SK-N-SH treated with all-trans-retinoic acid at 6 μM for 48 hours (cell line): ENCODE measurements around the gene UCN3.

Experiments used
- ATAC-seq: fragments of 200-7000 bp; cut with Tn5 transposase; 3 replicates; pipeline ENCODE4 v1.9.1; 2020; ENCODE audit warnings: mild to moderate bottlenecking, moderate library complexity
- BACH2 ChIP-seq: fragments of 250-450 bp; sonication (Bioruptor Pico); IDR thresholded peaks from 2 replicates; pipeline ENCODE4 v1.9.0; 2021; ENCODE audit warnings: mild to moderate bottlenecking, borderline replicate concordance
- CREB5 ChIP-seq: fragments of 250-450 bp; sonication (Bioruptor Pico); IDR thresholded peaks from 2 replicates; pipeline ENCODE4 v1.5.1; 2020; ENCODE audit warnings: low read depth, mild to moderate bottlenecking, moderate library complexity
- CSRNP3 ChIP-seq: fragments of 250-450 bp; sonication (Bioruptor Pico); IDR thresholded peaks from 2 replicates; pipeline ENCODE4 v1.5.1; 2021; ENCODE audit warnings: mild to moderate bottlenecking, moderate library complexity
- ESRRG ChIP-seq: fragments of 250-450 bp; sonication (Bioruptor Pico); IDR thresholded peaks from 2 replicates; pipeline ENCODE4 v1.6.1; 2021; ENCODE audit warnings: mild to moderate bottlenecking
- GLIS3 ChIP-seq: fragments of 250-450 bp; sonication (Bioruptor Pico); IDR thresholded peaks from 2 replicates; pipeline ENCODE4 v1.5.0; 2020; ENCODE audit warnings: mild to moderate bottlenecking, moderate library complexity
- ISL1 ChIP-seq: fragments of 250-450 bp; sonication (Bioruptor Pico); IDR thresholded peaks from 2 replicates; pipeline ENCODE4 v2.1.2; 2022; ENCODE audit warnings: mild to moderate bottlenecking, moderate library complexity
- OSR1 ChIP-seq: fragments of 250-450 bp; sonication (Bioruptor Pico); IDR thresholded peaks from 2 replicates; pipeline ENCODE4 v1.8.0; 2022; ENCODE audit warnings: moderate library complexity, mild to moderate bottlenecking, inconsistent platforms
- PATZ1 ChIP-seq: fragments of 250-450 bp; sonication (Bioruptor Pico); IDR thresholded peaks from 2 replicates; pipeline ENCODE4 v1.8.0; 2020; ENCODE audit warnings: mild to moderate bottlenecking, moderate library complexity, borderline replicate concordance
- POU6F1 ChIP-seq: fragments of 250-450 bp; sonication (Bioruptor Pico); IDR thresholded peaks from 2 replicates; pipeline ENCODE4 v1.8.0; 2021; ENCODE audit warnings: low read depth, mild to moderate bottlenecking, moderate library complexity, borderline replicate concordance
- PPARA ChIP-seq: fragments of 250-450 bp; sonication (Bioruptor Pico); IDR thresholded peaks from 2 replicates; pipeline ENCODE4 v1.5.0; 2020; ENCODE audit warnings: mild to moderate bottlenecking, borderline replicate concordance
- RARB ChIP-seq: fragments of 250-450 bp; sonication (Bioruptor Pico); IDR thresholded peaks from 2 replicates; pipeline ENCODE4 v1.8.0; 2021; ENCODE audit warnings: mild to moderate bottlenecking, moderate library complexity
- SNAI2 ChIP-seq: fragments of 250-450 bp; sonication (Bioruptor Pico); IDR thresholded peaks from 2 replicates; pipeline ENCODE4 v1.5.0; 2020; ENCODE audit warnings: mild to moderate bottlenecking, moderate library complexity
- TCF4 ChIP-seq: fragments of 250-450 bp; sonication (Bioruptor Pico); IDR thresholded peaks from 2 replicates; pipeline ENCODE4 v1.8.0; 2021; ENCODE audit warnings: mild to moderate bottlenecking, moderate library complexity, borderline replicate concordance
- TOX ChIP-seq: fragments of 250-450 bp; sonication (Bioruptor Pico); IDR thresholded peaks from 2 replicates; pipeline ENCODE4 v1.8.0; 2021; ENCODE audit warnings: mild to moderate bottlenecking, moderate library complexity, borderline replicate concordance
- TSHZ2 ChIP-seq: fragments of 250-450 bp; sonication (Bioruptor Pico); IDR thresholded peaks from 2 replicates; pipeline ENCODE4 v1.5.0; 2020; ENCODE audit warnings: mild to moderate bottlenecking, moderate library complexity
- ZC3H10 ChIP-seq: fragments of 250-450 bp; sonication (Bioruptor Pico); IDR thresholded peaks from 2 replicates; pipeline ENCODE4 v1.5.1; 2021; ENCODE audit warnings: mild to moderate bottlenecking, moderate library complexity
- ZFP3 ChIP-seq: fragments of 250-450 bp; sonication (Bioruptor Pico); IDR thresholded peaks from 2 replicates; pipeline ENCODE4 v1.5.0; 2020; ENCODE audit warnings: mild to moderate bottlenecking, moderate library complexity
- ZFP30 ChIP-seq: fragments of 450-650 bp; formaldehyde crosslinking; IDR thresholded peaks from 2 replicates; pipeline ENCODE4 v1.5.0; 2022; ENCODE audit warnings: mild to moderate bottlenecking, moderate library complexity
- ZNF565 ChIP-seq: fragments of 450-650 bp; formaldehyde crosslinking; conservative IDR thresholded peaks from 2 replicates; pipeline ENCODE4 v1.5.0; 2020; ENCODE audit warnings: low read depth, mild to moderate bottlenecking, moderate library complexity
- ZNF70 ChIP-seq: fragments of 450-650 bp; formaldehyde crosslinking; IDR thresholded peaks from 2 replicates; pipeline ENCODE4 v1.5.0; 2020; ENCODE audit warnings: mild to moderate bottlenecking, moderate library complexity
- ZNF8 ChIP-seq: fragments of 450-650 bp; formaldehyde crosslinking; IDR thresholded peaks from 2 replicates; pipeline ENCODE4 v1.5.0; 2020; ENCODE audit warnings: mild to moderate bottlenecking, moderate library complexity

Gene UCN3

GRCh38 chr10:5354068-5354467, 10.7 kb upstream of the UCN3 start:
- no peak for TF ChIP-seq PATZ1 (CRISPR knock-in tag)
- TF ChIP-seq RARB (CRISPR knock-in tag): no peak
- no peak for TF ChIP-seq ZC3H10
- no peak for TF ChIP-seq CSRNP3 (CRISPR knock-in tag)
- no peak for TF ChIP-seq ZNF8 (CRISPR knock-in tag)
- TF ChIP-seq CREB5: no peak
- TF ChIP-seq PPARA (CRISPR knock-in tag): no peak
- no peak for TF ChIP-seq ESRRG (CRISPR knock-in tag)
- TF ChIP-seq BACH2 (CRISPR knock-in tag): no peak
- no peak for TF ChIP-seq ISL1
- no peak for TF ChIP-seq TOX (CRISPR knock-in tag)
- TF ChIP-seq TCF4 (CRISPR knock-in tag): no peak
- TF ChIP-seq SNAI2 (CRISPR knock-in tag): no peak
- no peak for TF ChIP-seq OSR1 (CRISPR knock-in tag)
- no peak for TF ChIP-seq ZFP3 (CRISPR knock-in tag)
- no peak for TF ChIP-seq TSHZ2
- TF ChIP-seq POU6F1 (CRISPR knock-in tag): no peak
- TF ChIP-seq ZNF565 (CRISPR knock-in tag): no peak
- no peak for TF ChIP-seq GLIS3 (CRISPR knock-in tag)
- no peak for TF ChIP-seq ZFP30 (CRISPR knock-in tag)
- no peak for ATAC-seq

GRCh38 chr10:5355594-5356301, 9.0 kb upstream of the UCN3 start:
- TF ChIP-seq BACH2 (CRISPR knock-in tag) (no peak), ISL1 (no peak), ZNF70 (CRISPR knock-in tag) (no peak), OSR1 (CRISPR knock-in tag) (no peak), POU6F1 (CRISPR knock-in tag) (no peak), SNAI2 (CRISPR knock-in tag) (no peak), GLIS3 (CRISPR knock-in tag) (no peak), ZC3H10 (no peak), TCF4 (CRISPR knock-in tag) (no peak), TOX (CRISPR knock-in tag) (no peak), ZFP3 (CRISPR knock-in tag) (no peak), CREB5 (no peak), CSRNP3 (CRISPR knock-in tag) (no peak), ZFP30 (CRISPR knock-in tag) (no peak)
- ATAC-seq: no peak
